OCI-LY3 (cell line): ENCODE data around the gene ENPP3.

Source experiments
- EZH2phosphoT487 ChIP-seq: fragments of 200-600 bp; shearing (Covaris generic); IDR thresholded peaks from 2 replicates; pipeline ENCODE4 v1.6.1; 2018; ENCODE audit warnings: antibody characterized with exemption, mixed run types, low read depth
- TF ChIP-seq, protein P1 (sequence below): fragments of 200-600, 300-600 bp; sonication (generic); IDR thresholded peaks from 2 replicates; pipeline ENCODE4 v1.5.1; 2014; ENCODE audit warnings: antibody characterized with exemption, low read length, low read depth

DNA sequence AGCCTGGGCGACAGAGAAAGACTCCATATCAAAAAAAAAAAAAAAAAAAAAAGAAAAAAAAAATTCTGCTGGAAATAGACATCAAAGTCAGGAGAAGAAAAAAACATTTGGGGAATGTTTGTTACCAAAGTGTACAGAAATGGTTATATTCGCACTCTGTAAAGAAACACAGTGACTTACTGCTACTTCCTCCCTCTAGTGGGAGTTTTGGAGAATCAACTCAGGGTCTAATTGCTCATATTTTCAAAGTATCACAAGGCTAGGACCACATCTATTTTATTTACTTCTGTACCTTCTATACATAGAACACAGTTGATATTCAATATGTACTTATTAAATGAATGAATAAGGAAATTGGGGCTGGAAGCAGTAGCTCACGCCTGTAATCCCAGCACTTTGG lies 39.7 kb upstream of the ENPP3 start:
- TF ChIP-seq, protein P1, sequence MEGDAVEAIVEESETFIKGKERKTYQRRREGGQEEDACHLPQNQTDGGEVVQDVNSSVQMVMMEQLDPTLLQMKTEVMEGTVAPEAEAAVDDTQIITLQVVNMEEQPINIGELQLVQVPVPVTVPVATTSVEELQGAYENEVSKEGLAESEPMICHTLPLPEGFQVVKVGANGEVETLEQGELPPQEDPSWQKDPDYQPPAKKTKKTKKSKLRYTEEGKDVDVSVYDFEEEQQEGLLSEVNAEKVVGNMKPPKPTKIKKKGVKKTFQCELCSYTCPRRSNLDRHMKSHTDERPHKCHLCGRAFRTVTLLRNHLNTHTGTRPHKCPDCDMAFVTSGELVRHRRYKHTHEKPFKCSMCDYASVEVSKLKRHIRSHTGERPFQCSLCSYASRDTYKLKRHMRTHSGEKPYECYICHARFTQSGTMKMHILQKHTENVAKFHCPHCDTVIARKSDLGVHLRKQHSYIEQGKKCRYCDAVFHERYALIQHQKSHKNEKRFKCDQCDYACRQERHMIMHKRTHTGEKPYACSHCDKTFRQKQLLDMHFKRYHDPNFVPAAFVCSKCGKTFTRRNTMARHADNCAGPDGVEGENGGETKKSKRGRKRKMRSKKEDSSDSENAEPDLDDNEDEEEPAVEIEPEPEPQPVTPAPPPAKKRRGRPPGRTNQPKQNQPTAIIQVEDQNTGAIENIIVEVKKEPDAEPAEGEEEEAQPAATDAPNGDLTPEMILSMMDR: peak; percentile 9; the same call in 1 of the 2 replicates
- no peak for TF ChIP-seq EZH2phosphoT487
